Measurements from ENCODE around the gene SEC14L5. TPM values are rescaled to one million over a fixed set of nuclear protein-coding genes. Genes with fewer than 3 reads are reported as not detected.

Gene SEC14L5
- total RNA-seq, 1 experiment from 2014 or later, result not detected

- Histone ChIP-seq H3K9me3 (ENCODE audit: low read length) (no peaks in the 10 kb centered on the region), H4K20me1 (ENCODE audit: insufficient read depth, low read depth, low read length) (no peaks in the 10 kb centered on the region), H3K79me2 (ENCODE audit: low read length) (no peaks in the 10 kb centered on the region), H3K27me3 (ENCODE audit: low read length) (no peaks in the 10 kb centered on the region), H3K4me1 (ENCODE audit: low read length) (peaks cover 6% of the 10 kb centered on the region; the same call in 1 of the 2 replicates), H3K4me3 (ENCODE audit: low read length) (no peak overlapping the region), H3K27ac (ENCODE audit: low read length) (no peak overlapping the region), H3K9me2 (replicated peaks; ENCODE audit: insufficient read depth, low read length) (no peaks in the 10 kb centered on the region), H3K36me3 (ENCODE audit: insufficient read depth, low read length) (no peaks in the 10 kb centered on the region), H2AFZ (ENCODE audit: low read length) (no peak overlapping the region), H3K4me2 (ENCODE audit: low read depth, low read length, poor library complexity, severe bottlenecking) (no peak overlapping the region), H3K9ac (ENCODE audit: low read length) (no peak overlapping the region)
- no peak for DNase-seq
Observed at GRCh38 chr16:5064915-5065314, 106.8 kb downstream of the SEC14L5 start.

- no peak overlapping the region for H3K9ac ChIP-seq (ENCODE audit: low read length)
Observed at GRCh38 chr16:5065326-5065725, 107.2 kb downstream of the SEC14L5 start.

GRCh38 chr16:5065813-5066212 is 107.7 kb downstream of the SEC14L5 start, which contains the start of gene C16orf89:
Gene C16orf89 (minus strand): TSS chr16:5065956. CDS start chr16:5065908, 48 bp downstream.
- Histone ChIP-seq H3K27ac (ENCODE audit: low read length) (no peak within 1 kb of the TSS), H3K36me3 (ENCODE audit: insufficient read depth, low read length) (no peaks in the 10 kb centered on the region), H3K4me2 (ENCODE audit: low read depth, low read length, poor library complexity, severe bottlenecking) (no peak within 1 kb of the TSS), H3K79me2 (ENCODE audit: low read length) (no peaks in the 10 kb centered on the region), H2AFZ (ENCODE audit: low read length) (no peak within 1 kb of the TSS), H3K9me3 (ENCODE audit: low read length) (no peaks in the 10 kb centered on the region), H4K20me1 (ENCODE audit: insufficient read depth, low read depth, low read length) (no peaks in the 10 kb centered on the region), H3K4me3 (ENCODE audit: low read length) (no peak within 1 kb of the TSS), H3K4me1 (ENCODE audit: low read length) (peaks cover 6% of the 10 kb centered on the region; the same call in 1 of the 2 replicates), H3K9me2 (replicated peaks; ENCODE audit: insufficient read depth, low read length) (no peaks in the 10 kb centered on the region), H3K27me3 (ENCODE audit: low read length) (no peaks in the 10 kb centered on the region), H3K9ac (ENCODE audit: low read length) (no peak within 1 kb of the TSS)
- DNase-seq, result no peak

More at GRCh38 chr16:5065326-5065725, 107.2 kb downstream of the SEC14L5 start:
- no peaks in the 10 kb centered on the region for H3K36me3 ChIP-seq (ENCODE audit: insufficient read depth, low read length)
- no peak overlapping the region for H3K4me3 ChIP-seq (ENCODE audit: low read length)
- H3K27ac ChIP-seq (ENCODE audit: low read length), result no peak overlapping the region
- peaks cover 6% of the 10 kb centered on the region; the same call in 1 of the 2 replicates for H3K4me1 ChIP-seq (ENCODE audit: low read length)
- H3K9me2 ChIP-seq (replicated peaks; ENCODE audit: insufficient read depth, low read length), result no peaks in the 10 kb centered on the region
- no peaks in the 10 kb centered on the region for H4K20me1 ChIP-seq (ENCODE audit: insufficient read depth, low read depth, low read length)
- DNase-seq, result no peak
- no peaks in the 10 kb centered on the region for H3K27me3 ChIP-seq (ENCODE audit: low read length)
- H3K4me2 ChIP-seq (ENCODE audit: low read depth, low read length, poor library complexity, severe bottlenecking), result no peak overlapping the region
- no peaks in the 10 kb centered on the region for H3K9me3 ChIP-seq (ENCODE audit: low read length)
- no peak overlapping the region for H2AFZ ChIP-seq (ENCODE audit: low read length)
- no peaks in the 10 kb centered on the region for H3K79me2 ChIP-seq (ENCODE audit: low read length)

DNA sequence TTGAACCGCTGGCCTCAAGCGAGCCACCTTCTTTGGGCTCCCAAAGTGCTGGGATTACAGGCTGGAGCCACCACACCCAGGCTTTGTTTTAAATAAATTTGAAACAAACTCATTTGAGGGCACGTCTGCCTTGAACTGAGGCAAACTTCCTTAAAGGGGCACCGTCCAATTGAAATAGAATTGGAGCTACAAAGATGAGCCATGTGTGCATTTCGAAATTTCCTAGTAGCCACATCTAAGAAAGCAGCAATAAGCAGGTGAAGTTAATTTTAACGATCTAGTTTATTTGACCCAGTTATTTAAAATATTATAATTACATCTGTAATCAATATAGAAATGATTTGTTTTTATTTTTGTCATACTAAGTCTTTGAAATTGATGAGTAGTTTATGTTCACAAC is 108.4 kb downstream of the SEC14L5 start:
- Histone ChIP-seq H2AFZ (ENCODE audit: low read length) (no peak overlapping the region), H3K79me2 (ENCODE audit: low read length) (no peaks in the 10 kb centered on the region), H3K9me2 (replicated peaks; ENCODE audit: insufficient read depth, low read length) (no peaks in the 10 kb centered on the region), H3K4me2 (ENCODE audit: low read depth, low read length, poor library complexity, severe bottlenecking) (no peak overlapping the region), H3K27ac (ENCODE audit: low read length) (no peak overlapping the region), H3K27me3 (ENCODE audit: low read length) (no peaks in the 10 kb centered on the region), H3K9ac (ENCODE audit: low read length) (no peak overlapping the region), H3K4me3 (ENCODE audit: low read length) (no peak overlapping the region), H3K36me3 (ENCODE audit: insufficient read depth, low read length) (no peaks in the 10 kb centered on the region), H3K9me3 (ENCODE audit: low read length) (no peaks in the 10 kb centered on the region), H3K4me1 (ENCODE audit: low read length) (peaks cover 11% of the 10 kb centered on the region), H4K20me1 (ENCODE audit: insufficient read depth, low read depth, low read length) (no peaks in the 10 kb centered on the region)
- no peak for DNase-seq

Other genes starting within 250 kb of the SEC14L5 start
- 6.4 and 16.8 TPM in 2 replicates for gene ANKS3, start 224.1 kb upstream of the SEC14L5 start, total RNA-seq (2014; rRNA removed; shearing (Covaris generic); ENCODE audit: low replicate concordance)
- 0.22 and 3.7 TPM in 2 replicates for gene DNAAF8, start 223.8 kb upstream of the SEC14L5 start, total RNA-seq (2014; rRNA removed; shearing (Covaris generic); ENCODE audit: low replicate concordance)
- gene ZNF500, start 191.2 kb upstream of the SEC14L5 start, total RNA-seq (2014; rRNA removed; shearing (Covaris generic); ENCODE audit: low replicate concordance), result 4.9 and 11.9 TPM in 2 replicates
- gene SEPTIN12, start 170.0 kb upstream of the SEC14L5 start, total RNA-seq (2014; rRNA removed; shearing (Covaris generic); ENCODE audit: low replicate concordance), result not detected in 2 replicates
- gene SMIM22, start 163.0 kb upstream of the SEC14L5 start, total RNA-seq (2014; rRNA removed; shearing (Covaris generic); ENCODE audit: low replicate concordance), result not detected in 2 replicates
- gene ROGDI, start 155.7 kb upstream of the SEC14L5 start, total RNA-seq (2014; rRNA removed; shearing (Covaris generic); ENCODE audit: low replicate concordance), result 9.4 and 28.4 TPM in 2 replicates
- 23.4 and 45.8 TPM in 2 replicates for gene GLYR1, start 111.0 kb upstream of the SEC14L5 start, total RNA-seq (2014; rRNA removed; shearing (Covaris generic); ENCODE audit: low replicate concordance)
- gene UBN1, start 110.8 kb upstream of the SEC14L5 start, total RNA-seq (2014; rRNA removed; shearing (Covaris generic); ENCODE audit: low replicate concordance), result 21.7 and 27.3 TPM in 2 replicates
- gene PPL, start 21.2 kb upstream of the SEC14L5 start, total RNA-seq (2014; rRNA removed; shearing (Covaris generic); ENCODE audit: low replicate concordance), result not detected in 2 replicates
- 12.6 and 19.3 TPM in 2 replicates for gene NAGPA, start 75.6 kb downstream of the SEC14L5 start, total RNA-seq (2014; rRNA removed; shearing (Covaris generic); ENCODE audit: low replicate concordance)
- gene C16orf89, start 107.6 kb downstream of the SEC14L5 start, total RNA-seq (2014; rRNA removed; shearing (Covaris generic); ENCODE audit: low replicate concordance), result not detected in 2 replicates
- gene ALG1, start 113.5 kb downstream of the SEC14L5 start, total RNA-seq (2014; rRNA removed; shearing (Covaris generic); ENCODE audit: low replicate concordance), result 23.4 and 26.3 TPM in 2 replicates
- gene EEF2KMT, start 139.5 kb downstream of the SEC14L5 start, total RNA-seq (2014; rRNA removed; shearing (Covaris generic); ENCODE audit: low replicate concordance), result 16.6 and 17.6 TPM in 2 replicates

Data from Karpas-422 (cell line).